NCI-H345 (cell line): ENCODE results near the gene TRPM1.

Experiments used
- DNase-seq: peaks from one replicate; lab custom pipeline; 2025; lab: John Stamatoyannopoulos, UW

The TRPM1 gene

DNA sequence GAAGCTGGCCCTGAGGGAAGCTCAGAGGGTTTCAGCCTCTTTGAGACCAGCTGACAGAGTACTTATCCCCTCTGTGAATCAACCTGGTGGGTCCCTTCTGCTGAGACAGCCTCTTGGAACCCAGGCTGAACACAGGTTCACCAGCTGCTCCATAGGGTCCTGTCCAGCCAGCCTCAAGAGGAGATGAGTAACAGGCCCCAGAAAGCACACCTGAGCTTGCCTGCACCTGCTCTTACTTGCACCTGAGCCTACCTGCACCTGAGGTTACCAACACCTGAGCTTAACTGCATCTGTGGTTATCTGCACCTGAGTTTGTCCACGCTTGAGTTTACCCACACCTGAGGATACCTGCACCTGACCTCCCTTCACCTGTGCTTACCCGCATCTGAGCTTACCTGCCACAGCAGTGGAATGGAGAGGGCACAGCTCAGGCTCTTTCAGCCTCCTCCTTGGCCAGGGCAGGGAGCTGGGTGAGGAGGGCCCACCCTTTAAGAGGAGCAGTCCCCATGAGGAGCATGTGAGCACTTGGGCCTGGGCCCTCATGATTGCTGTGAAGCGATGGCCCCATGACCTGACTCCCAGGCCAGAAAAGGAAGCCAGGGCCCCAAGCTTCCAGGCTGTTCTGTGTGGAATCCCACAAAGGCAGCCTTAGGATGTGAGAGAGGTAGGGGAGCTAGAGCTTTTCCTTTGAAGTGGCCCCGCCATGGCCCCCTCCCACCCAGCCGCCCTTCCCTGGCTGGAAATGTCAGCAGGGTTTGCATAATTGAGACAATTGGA is at the start of gene TRPM1:
Gene TRPM1, minus strand, starts transcription at position 464 of the 777 bp plus-strand sequence. CDS start 20,370 bp downstream, outside the sequence.
- DNase-seq: no peak

DNA sequence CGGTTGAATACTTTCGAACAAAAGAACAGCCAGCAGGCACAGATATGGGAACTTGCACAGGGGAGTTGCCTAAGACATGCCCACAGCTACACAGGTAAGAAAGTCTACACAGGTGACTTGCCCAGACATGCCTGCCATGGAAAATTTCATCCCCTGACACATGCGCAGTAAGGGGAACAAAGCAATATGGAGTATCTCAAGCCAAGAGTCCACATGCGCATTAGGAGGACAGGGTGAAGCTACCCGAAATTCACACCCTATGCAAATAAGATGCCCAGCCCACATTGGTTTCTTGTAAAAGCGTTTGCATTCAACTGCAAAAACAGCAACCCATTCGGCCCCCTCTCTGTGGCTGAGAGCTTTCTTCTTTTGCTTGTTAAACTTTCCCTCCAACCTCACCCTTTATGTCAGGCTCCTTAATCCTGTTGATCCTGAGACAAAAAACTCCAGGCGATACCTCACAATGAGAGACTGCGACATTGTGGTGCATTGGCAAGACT is 49.3 kb upstream of the TRPM1 start:
- peak; percentile 20 for DNase-seq

DNA sequence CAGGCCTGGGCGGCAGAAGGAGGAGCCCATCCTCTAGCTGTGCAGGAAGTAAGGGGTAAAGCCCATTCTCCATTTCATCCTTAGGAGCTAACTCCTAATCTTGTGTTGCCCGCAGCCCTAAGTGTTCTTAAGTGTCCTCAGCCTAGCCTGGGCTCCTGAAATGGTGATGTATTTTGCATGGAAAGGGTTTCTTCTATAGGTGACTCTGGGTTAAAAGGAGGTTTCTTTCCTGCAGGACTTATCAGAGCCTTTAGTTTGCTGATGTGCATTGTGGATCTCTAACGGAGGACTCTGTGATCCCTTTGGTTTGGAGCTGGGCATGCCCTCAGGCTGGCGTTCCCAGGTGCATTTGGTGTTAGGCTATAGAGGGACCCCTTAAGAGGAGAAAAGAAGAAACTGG is 48.5 kb upstream of the TRPM1 start:
- no peak for DNase-seq

DNA sequence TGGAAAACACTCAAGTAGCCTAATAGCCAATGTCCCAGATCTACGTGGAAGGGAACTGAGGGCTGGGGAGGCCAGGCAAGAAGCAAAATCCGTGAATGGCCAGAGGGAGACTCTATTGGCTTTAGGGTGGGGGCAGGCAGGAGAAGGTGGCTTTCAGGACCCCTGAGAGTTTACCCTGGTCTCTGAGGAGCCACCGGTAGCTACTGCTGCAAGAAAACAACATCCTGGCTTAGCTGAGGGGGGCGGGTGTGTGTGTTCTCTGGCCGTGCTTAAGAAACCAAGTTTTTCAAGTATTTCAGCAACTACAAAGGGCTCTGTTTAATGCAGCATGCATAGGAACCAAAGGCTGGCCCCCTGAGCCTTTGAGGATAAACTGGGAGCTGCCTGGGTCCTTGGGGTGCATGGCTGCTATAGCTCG is 47.6 kb upstream of the TRPM1 start:
- no peak for DNase-seq

DNA sequence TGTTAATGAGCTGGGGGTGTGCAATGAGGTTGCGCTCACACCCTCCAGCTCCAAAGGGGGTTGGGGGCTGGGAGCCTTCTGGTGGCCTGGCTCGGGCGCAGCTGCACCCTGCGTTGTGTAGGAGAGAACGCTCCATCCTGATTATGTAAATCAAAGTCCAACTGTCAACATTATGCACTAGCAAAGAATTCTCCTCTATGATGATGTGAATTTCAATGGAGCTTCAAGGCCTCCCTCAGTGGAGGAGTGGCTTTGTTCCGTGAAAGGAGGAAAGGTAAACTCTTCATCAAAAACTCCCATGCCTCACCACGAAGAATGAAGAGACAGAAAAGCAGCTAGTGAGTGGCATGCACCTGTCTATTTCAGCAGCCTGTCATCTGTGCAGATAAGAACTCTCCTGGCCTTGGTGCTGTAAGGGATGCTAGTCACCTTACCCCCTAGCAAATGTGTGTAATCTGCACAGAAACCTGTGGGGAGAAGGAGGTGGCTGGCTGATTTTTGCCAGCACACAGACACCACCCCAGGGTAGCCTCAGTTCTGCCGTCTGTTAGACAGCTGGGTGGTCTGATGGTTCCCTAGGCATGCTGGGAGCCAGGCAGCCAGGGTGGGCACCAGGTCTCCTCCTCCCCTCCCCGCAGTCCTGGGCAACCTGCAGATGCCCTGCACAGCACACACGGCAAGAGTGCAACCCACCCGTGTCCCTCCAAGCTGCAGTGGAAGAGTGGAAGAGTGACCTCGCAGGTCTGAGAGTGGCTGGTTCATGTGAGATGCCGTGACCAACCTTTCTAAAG is 47.0 kb upstream of the TRPM1 start:
- DNase-seq: peak; percentile 66

DNA sequence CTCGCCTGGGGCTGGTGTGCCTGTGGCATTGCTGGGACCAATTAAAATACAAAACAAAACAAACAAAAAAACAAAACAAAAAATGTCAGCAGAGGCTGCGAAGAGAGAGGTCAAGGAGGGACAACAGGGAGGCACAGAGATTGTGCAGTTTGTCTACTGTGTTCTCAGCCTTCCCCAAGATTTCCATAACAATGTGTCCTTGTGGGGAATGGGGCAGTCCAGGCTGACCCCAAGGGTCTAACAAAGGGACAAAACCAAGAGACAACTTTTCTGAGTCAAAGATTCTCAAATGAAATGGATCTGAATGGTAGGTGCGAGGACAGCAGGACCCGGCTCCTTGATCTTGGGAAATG is 46.4 kb upstream of the TRPM1 start:
- DNase-seq: no peak

DNA sequence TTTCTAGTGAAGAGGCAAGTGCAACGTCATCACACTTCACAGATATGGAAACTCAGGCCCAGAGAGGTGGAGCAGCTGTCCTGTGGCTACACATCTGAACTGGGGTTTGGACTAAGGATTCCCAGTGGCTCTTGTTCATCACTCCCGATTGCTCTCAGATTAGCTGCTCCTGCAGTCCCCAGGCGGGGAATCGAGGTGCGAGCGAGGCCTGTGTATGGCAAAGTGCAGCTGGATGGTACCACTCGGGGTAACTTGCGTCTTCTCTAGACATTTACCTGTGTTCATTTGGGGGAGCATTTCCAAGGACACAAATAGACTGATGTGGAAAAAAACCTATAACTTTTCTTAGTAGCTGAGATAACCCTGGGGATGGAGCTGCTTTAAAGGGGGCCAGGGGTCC is 45.9 kb upstream of the TRPM1 start:
- DNase-seq: no peak

DNA sequence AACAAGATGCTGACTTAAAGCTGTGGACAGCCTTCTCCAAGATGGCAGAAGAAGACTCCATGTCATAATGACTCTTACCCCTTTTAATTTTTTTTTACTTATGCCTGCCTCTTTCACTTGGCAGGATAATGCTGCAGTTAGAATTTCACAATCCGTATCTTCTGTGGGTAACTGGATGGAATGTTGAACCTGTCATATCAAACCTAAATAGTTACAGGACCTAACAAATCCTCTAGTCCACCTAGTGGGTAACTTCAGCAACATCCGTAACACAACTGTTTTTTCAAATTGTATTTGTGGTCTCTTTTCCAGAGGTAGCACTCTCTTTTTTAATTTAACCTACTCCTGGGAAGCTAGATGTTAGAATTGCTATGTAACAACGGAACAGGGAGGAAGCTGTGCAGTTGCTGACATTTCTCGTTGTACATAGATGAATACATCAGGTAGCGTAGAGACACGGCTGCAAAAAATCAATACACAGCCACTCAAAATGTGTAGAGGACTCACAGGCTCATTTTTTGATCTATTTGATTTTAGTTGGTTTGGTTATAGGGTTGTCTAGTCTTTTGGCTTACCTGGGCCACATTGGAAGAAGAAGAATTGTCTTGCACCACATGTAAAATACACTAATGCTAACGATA is 43.9 kb upstream of the TRPM1 start:
- DNase-seq: no peak

DNA sequence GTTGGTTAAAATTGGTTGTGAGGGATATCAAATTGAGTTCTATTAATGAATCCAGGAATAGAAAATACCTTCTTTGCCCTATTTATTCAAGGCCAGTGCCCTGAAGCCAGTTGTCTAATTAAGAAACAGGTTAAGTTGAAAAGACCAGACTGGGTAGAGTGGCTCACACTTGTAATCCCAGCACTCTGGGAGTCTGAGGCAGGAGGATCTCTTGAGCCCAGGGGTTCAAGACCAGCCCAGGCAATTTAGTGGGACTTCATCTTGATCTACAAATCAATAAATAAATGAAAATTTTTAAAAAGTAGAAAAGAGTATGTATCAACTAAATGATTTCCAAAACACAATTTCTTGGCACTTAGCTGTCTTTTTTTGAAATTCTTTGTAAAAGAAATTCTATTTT is 40.3 kb upstream of the TRPM1 start:
- no peak for DNase-seq

DNA sequence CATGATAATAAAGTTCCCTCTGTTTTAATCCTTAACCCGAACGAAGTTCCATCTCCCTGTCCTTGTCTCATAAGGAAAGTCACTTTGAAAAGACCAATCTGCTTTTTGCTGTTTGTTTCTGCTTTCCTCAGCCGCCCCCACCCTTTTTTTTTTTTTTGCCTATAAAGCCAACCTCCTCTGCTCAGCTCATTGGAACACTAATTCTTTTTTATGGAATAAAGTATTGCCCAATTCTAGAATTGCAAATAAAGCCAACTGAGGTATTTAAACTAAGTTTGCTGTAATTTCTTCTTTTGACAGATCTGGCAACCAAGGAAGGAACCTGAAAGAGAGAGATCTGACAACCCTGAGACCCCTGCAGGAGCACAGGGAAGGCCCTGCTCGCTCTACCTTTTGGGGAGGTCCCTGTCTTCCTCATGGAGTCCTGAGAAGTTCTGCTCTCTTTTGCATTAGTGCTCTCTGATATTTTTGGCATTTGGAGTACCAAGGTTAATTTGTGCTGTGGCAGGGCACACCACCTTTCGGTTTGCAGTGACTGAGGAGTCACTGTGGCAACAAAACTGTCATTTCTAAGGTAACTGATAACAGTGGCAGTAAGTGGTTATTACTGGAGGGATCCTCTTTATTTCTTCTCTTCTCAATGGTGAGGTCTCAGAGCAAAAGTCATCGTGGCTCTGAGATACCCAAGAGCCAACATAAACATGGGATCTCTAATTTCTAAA is 35.2 kb upstream of the TRPM1 start:
- no peak for DNase-seq

DNA sequence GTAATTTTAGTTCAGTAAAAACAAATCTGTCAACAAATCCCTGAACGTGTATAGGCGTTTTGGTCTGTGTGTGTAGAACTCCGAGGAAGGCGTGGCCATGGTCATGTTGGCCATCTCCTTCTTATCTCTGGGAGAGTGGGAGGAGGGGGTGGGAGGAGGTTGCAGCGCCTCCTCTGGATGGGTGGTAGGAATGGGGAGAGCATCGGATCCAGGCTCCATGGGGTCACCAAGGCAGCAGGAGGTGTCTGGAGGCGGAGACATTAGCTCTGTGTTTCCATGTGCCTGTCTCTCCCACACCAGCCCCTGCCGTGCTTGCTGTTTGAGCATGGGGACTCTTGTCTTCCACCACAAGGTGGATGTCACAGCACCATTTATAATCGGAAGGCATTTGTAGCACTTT is 34.5 kb upstream of the TRPM1 start:
- DNase-seq: no peak

DNA sequence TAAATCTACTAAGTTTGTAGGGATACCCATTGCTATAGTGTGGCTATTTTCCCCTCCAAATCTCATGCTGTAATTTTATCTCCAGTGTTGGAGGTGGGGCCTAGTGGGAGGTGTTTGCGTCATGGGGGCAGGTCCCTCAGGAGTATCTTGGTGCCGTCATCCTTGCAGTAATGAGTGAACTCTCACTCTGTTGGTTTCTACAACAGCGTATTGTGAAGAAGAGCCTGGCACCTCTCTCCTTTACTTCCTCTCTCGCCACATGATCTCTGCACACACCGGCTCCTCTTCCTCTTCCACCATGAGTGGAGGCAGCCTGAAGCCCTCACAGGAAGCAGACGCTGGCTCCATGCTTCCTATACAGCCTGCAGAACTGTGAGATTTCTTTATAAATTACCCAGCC is 34.0 kb upstream of the TRPM1 start:
- DNase-seq: no peak

DNA sequence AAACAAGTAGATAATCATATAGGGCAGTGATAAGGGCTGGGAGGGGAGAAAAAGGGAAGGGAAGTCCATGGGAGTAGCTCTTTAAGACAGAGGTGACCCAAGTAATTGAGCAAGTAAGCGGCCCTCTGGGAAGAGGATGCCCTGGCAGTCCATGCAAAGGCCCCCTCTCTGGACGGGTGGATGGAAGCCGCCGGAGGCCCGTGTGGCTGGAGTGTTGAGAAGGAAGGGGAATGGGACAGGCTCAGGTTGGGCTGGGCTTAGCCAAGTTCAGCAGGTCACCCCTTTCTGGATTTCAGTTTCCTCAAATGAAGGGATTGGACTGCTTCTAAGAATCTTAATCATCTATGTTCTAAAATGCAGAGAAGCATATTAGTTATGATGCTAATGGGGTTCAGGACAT is 32.4 kb upstream of the TRPM1 start:
- DNase-seq: no peak

DNA sequence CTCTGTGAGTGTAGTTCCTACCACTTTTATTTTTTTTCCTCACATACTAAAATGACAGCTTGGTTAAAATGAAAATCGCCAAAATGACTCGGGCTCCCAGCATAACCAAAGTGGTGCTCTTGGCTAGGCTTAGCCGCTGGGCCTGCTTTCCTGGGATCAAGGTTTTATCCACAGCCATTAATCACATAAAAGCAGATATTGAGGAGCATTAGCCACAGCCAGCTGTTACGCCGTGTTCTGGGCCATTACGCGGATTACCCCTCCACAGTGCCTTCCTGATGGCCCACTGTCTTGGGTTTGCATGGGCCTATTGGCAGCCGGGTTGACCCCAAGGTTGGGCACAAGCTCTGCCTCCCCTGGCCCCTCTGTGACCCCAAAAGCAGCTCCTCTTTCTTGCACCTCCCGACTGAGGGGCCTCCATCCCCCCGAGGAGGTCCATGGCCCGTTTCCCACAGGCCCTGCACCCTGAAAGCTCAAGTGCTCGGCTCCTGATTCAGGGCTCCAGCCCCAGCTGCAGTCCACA is 30.4 kb upstream of the TRPM1 start:
- no peak for DNase-seq

DNA sequence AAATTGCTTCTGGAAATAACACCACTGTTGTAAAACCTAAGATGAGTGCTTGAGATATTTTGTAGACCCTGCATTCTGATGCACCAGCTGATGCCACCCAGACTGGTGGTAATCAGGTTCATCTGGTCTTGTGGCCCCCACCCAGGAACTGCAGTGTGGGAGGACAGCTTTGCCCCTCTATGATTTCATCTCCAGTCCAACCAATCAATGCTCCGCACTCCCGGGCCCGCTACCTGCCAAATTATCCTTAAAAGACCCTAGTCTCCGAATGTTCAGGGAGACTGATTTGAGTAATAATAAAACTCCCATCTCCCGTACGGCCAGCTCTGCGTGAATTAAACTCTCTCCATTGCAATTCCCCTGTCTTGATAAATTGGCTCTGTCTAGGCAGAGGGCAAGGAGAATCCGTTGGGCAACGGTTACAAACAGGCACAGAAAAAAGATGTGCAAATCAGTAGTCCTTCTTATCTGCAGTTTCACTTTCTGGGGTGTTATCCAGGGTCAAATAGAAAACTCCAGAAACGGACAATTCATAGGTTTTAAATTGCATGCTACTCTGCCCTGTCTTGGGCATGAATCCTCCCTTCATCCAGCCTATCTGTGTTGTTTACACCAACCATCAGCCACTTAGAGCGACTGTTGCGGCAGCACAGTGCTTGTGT is 29.2 kb upstream of the TRPM1 start:
- no peak for DNase-seq

DNA sequence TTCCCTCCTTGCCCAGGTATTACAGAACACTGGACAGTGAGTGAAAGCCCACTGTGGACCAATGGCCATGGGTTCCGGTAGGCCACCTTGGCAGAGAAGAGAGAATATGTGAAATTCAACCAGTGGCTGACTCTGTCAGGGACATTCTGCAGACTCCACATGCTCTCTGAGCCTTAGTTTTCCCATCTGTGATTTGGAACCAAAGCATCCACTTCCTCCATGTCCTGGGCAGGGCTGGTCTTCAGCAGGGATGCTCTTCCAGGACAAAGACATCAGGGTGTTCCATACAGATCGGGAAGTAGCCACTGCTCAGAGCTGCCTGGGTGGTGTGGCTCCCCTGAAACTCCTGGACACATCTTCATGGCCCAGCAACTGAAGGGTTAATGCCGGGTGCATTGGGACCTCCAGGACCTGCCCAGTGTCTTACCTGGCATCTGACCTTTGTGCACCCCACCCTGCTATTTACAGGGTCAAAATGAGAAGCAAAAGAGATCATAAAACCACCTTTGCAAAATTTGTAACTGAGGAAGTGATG is 28.3 kb upstream of the TRPM1 start:
- no peak for DNase-seq

DNA sequence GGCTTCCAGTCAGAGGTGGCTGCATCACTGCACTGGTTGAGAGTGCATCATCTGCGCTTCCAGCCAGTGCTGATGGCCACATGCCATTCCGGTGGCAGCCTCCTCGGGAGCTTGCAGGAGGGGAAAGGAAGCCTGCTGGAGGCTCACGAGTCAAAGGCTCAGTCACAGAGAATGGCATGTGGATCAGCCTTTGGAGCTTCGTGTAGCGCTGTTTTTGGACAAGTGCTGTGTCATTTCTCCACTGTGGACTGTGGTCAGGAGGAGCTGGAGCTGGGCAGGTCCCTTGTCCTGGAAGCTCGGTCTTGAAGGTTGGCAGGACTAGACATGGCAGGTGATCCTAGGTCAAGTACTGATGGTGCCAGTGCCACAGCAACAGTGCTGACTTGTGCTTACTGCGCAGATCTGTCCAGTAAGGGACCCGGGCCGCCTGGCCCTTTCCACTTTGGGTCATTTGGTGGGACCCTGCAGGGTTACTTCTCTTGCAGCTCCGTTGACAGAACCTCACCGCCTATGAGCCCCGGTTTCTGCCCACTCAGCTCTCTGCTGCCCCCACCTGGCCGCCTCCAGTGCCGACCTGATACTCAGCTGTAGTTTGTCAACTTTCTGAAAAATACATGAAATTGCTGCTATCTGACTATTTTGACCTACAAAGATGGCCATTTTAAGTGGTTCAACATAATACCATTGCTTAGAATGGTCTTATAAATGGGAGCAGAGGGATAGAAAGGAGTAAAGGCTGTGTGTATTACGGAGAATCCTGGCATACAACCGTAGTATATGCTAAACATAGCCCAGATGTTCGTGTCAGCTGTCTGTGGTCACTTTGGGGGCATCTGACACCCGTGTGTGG is 27.6 kb upstream of the TRPM1 start:
- DNase-seq: peak; percentile 47

DNA sequence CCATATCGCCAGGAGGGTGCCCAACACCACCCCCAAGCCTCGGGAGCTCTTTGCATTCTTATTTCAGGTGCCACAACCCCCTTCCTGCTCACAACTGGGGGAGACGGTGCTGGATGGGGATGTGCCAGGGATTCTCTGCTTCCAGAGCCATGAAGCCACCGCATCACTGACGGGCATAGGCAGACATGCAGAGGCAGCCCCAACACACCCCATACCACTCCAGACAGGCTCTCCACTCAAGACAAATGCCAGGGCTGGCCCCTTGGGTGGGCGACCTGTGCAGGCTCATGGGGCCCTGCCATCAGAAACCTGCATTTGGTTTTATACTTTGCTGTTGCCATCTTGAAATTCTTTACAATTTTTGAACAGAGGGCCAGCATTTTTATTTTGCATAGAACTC is 27.0 kb upstream of the TRPM1 start:
- DNase-seq: no peak

DNA sequence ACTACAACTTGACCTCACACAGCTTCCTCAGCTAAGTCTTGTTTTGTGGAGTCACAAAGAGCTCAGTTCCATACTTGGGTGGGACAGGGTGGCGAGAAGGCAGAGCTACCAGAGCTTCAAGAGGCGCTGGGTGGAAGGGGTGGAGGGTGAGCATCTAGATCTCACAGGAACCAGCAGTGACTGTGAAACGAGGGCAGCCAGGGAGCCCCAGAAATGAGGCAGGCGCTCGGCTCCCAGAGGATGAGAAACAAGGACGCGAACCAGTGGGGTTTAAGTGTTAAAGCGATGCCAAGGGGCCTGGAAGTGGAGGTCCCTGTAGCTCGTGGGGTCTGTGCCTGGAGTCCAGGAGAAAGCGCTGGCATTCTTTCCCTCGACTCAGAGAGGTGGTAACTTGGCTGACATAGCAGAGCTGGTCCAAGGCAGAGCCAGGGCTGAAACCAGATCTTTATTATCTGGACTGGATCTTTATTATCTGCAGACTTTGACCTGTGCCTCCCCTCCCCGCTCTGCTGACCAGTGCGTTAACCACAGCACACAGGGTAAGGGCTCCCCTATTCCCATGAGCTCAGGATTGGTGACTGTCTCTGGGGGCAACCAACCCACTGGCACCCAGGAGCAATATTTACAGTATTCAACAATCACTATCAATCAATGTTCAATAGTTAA is 26.2 kb upstream of the TRPM1 start:
- DNase-seq: no peak

DNA sequence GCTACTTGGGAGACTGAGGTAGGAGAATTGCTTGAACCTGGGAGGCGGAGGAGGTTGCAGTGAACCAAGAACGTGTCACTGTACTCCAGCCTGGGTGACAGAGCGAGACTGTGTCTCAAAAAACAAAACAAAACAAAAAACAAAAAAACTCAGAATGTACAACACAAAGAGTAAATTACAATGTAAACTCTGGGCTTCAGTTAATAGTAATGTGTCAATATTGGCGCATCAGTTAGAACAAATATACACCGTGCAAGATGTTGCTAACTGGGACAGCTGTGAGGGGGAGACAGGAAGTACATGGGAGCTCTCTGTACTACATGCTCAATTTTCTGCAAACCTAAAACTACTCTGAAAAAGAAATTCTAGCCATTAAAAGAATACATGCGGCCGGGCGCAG is 23.5 kb upstream of the TRPM1 start:
- no peak for DNase-seq
